H1 (cell line): Measurements from ENCODE around the gene CD69. TPM values are rescaled to one million over a fixed set of nuclear protein-coding genes. Genes with fewer than 3 reads are reported as not detected.

Experiments used
- CTCF ChIA-PET: fragments of 300-600 bp; sonication (Branson Sonifier 250); formaldehyde crosslinking; loops from one replicate; lab custom pipeline; 2021; ENCODE audit not compliant: partially characterized antibody; lab: Charles Lee
- POLR2A ChIA-PET: fragments of 300-600 bp; sonication (Branson Sonifier 250); formaldehyde crosslinking; loops from one replicate; lab custom pipeline; 2021; ENCODE audit warnings: inconsistent platforms; ENCODE audit not compliant: partially characterized antibody; lab: Charles Lee
- DNase-seq, 2 experiments: peaks; one replicate each; pipeline versions ENCODE4 v3.0.0 to v3.0.0-alpha.2; 2010 to 2022; ENCODE audit warnings: low spot score in 2 of 2, low read depth in 1 of 2, mixed read lengths in 1 of 2
- FAIRE-seq: peaks from 2 replicates; lab custom pipeline; 2011; peaks lifted over from hg19 to GRCh38; lab: Jason Lieb, UNC
- H2AFZ ChIP-seq: 2 replicates; pipeline ENCODE4 v1.8.1; 2012; ENCODE audit warnings: low read length, inconsistent platforms
- H2AK5ac ChIP-seq: 2 replicates; pipeline ENCODE4 v1.6.1; 2013; ENCODE audit warnings: low read depth, low read length
- H2BK120ac ChIP-seq: replicated peaks from 2 replicates; pipeline ENCODE3; 2013; ENCODE audit warnings: low read depth, low read length, inconsistent platforms
- H2BK12ac ChIP-seq: 2 replicates; pipeline ENCODE4 v1.6.1; 2013; ENCODE audit warnings: low read depth, low read length
- H2BK15ac ChIP-seq: 2 replicates; pipeline ENCODE4 v1.6.1; 2013; ENCODE audit warnings: low read length
- H2BK20ac ChIP-seq: 2 replicates; pipeline ENCODE4 v1.6.1; 2013; ENCODE audit warnings: low read length
- H2BK5ac ChIP-seq: 2 replicates; pipeline ENCODE4 v1.6.1; 2013; ENCODE audit warnings: low read depth, low read length
- H3K14ac ChIP-seq: 2 replicates; pipeline ENCODE4 v1.6.1; 2013; ENCODE audit warnings: inconsistent platforms; ENCODE audit not compliant: insufficient read length
- H3K18ac ChIP-seq: 2 replicates; pipeline ENCODE4 v1.6.1; 2013; ENCODE audit warnings: low read length; ENCODE audit errors: extremely low read depth
- H3K23ac ChIP-seq: 2 replicates; pipeline ENCODE4 v1.6.1; 2013; ENCODE audit warnings: inconsistent platforms; ENCODE audit not compliant: insufficient read length
- H3K23me2 ChIP-seq: 2 replicates; pipeline ENCODE4 v1.6.1; 2013; ENCODE audit warnings: low read depth, low read length
- H3K27ac ChIP-seq: 2 replicates; pipeline ENCODE4 v1.6.1; 2011; ENCODE audit warnings: low read depth, low read length, inconsistent platforms
- H3K27me3 ChIP-seq, 4 experiments: replicated peaks in 1 of 4; 1 replicate in 1 of 4; 2 replicates in 3 of 4; pipeline versions ENCODE4 v1.6.1 to v1.8.1; 2011 to 2013; ENCODE audit warnings: low read length in 3 of 4, mild to moderate bottlenecking in 3 of 4, inconsistent platforms in 2 of 4, mixed read lengths in 2 of 4, moderate library complexity in 1 of 4; ENCODE audit not compliant: control insufficient read depth in 3 of 4, insufficient read depth in 3 of 4; ENCODE audit errors: extremely low read depth in 1 of 4
- H3K36me3 ChIP-seq, 4 experiments: 2 replicates each; pipeline versions ENCODE4 v1.6.1 to v1.8.1; 2011 to 2013; ENCODE audit warnings: mild to moderate bottlenecking in 4 of 4, low read length in 3 of 4, moderate library complexity in 2 of 4, control low read depth in 1 of 4, inconsistent platforms in 1 of 4; ENCODE audit not compliant: insufficient read depth in 4 of 4, control insufficient read depth in 2 of 4
- H3K4ac ChIP-seq: replicated peaks from 2 replicates; pipeline ENCODE3; 2013; ENCODE audit warnings: low read length, low read depth, mixed read lengths, inconsistent platforms; ENCODE audit not compliant: insufficient read length
- H3K4me1 ChIP-seq, 4 experiments: replicated peaks in 1 of 4; 1 replicate in 1 of 4; 2 replicates in 3 of 4; pipeline versions ENCODE4 v1.6.1 to v1.8.1; 2011 to 2013; ENCODE audit warnings: low read length in 3 of 4, inconsistent platforms in 2 of 4, mixed read lengths in 1 of 4; ENCODE audit not compliant: insufficient read depth in 4 of 4, control insufficient read depth in 3 of 4
- H3K4me2 ChIP-seq, 2 experiments: 2 replicates each; pipeline versions ENCODE4 v1.6.1 to v1.8.1; 2011 to 2013; ENCODE audit warnings: low read depth in 2 of 2, low read length in 2 of 2, control low read depth in 1 of 2, inconsistent platforms in 1 of 2, mild to moderate bottlenecking in 1 of 2; ENCODE audit not compliant: insufficient read depth in 1 of 2
- H3K4me3 ChIP-seq, 4 experiments: fragments of 200-600, 300-600 bp in 1 of 4; sonication (generic), shearing (Covaris generic), sonication (Bioruptor Twin) in 1 of 4; 2 replicates each; pipeline versions ENCODE4 v1.5.1 to v1.8.1; 2011 to 2016; ENCODE audit warnings: low read length in 4 of 4, low read depth in 3 of 4, control low read depth in 2 of 4, inconsistent platforms in 2 of 4, mild to moderate bottlenecking in 2 of 4, mixed read lengths in 1 of 4, moderate library complexity in 1 of 4; ENCODE audit not compliant: insufficient read depth in 2 of 4; ENCODE audit errors: extremely low read depth in 1 of 4
- H3K56ac ChIP-seq: replicated peaks from 2 replicates; pipeline ENCODE3; 2013; ENCODE audit warnings: low read depth, mild to moderate bottlenecking, mixed read lengths, low read length, inconsistent platforms; ENCODE audit not compliant: insufficient read length
- H3K79me1 ChIP-seq: 2 replicates; pipeline ENCODE4 v1.6.1; 2013; ENCODE audit warnings: low read depth, low read length, control low read depth
- H3K79me2 ChIP-seq, 2 experiments: 2 replicates each; pipeline versions ENCODE4 v1.6.1 to v1.8.1; 2012 to 2013; ENCODE audit warnings: low read length in 2 of 2, mild to moderate bottlenecking in 2 of 2, inconsistent platforms in 1 of 2; ENCODE audit not compliant: insufficient read depth in 2 of 2, control insufficient read depth in 1 of 2
- H3K9ac ChIP-seq, 4 experiments: replicated peaks in 1 of 4; 1 replicate in 1 of 4; 2 replicates in 3 of 4; pipeline versions ENCODE4 v1.6.1 to v1.8.1; 2011 to 2013; ENCODE audit warnings: low read depth in 3 of 4, low read length in 3 of 4, control low read depth in 2 of 4, mild to moderate bottlenecking in 2 of 4, moderate library complexity in 2 of 4, inconsistent platforms in 1 of 4; ENCODE audit errors: extremely low read depth in 1 of 4
- H3K9me3 ChIP-seq, 2 experiments: 2 replicates each; pipeline versions ENCODE4 v1.6.1 to v1.8.1; 2012 to 2013; ENCODE audit warnings: mild to moderate bottlenecking in 2 of 2, moderate library complexity in 2 of 2, control low read depth in 1 of 2, inconsistent platforms in 1 of 2, low read depth in 1 of 2, low read length in 1 of 2, mixed read lengths in 1 of 2; ENCODE audit not compliant: insufficient read depth in 2 of 2
- H4K20me1 ChIP-seq, 2 experiments: replicated peaks in 1 of 2; 2 replicates each; pipeline versions ENCODE3 to v1.8.1; 2011 to 2013; ENCODE audit warnings: inconsistent platforms in 2 of 2, low read length in 2 of 2, mild to moderate bottlenecking in 1 of 2; ENCODE audit not compliant: insufficient read depth in 2 of 2, control insufficient read depth in 1 of 2
- H4K5ac ChIP-seq: 2 replicates; pipeline ENCODE4 v1.6.1; 2013; ENCODE audit warnings: low read length, low read depth, mixed read lengths, inconsistent platforms; ENCODE audit not compliant: insufficient read length
- H4K8ac ChIP-seq: 2 replicates; pipeline ENCODE4 v1.8.0; 2013; ENCODE audit warnings: mild to moderate bottlenecking, moderate library complexity, low read length, inconsistent platforms; ENCODE audit not compliant: insufficient read depth; ENCODE audit errors: extremely low read depth
- H4K91ac ChIP-seq: replicated peaks from 2 replicates; pipeline ENCODE3; 2013; ENCODE audit warnings: low read length, mixed read lengths, inconsistent platforms; ENCODE audit not compliant: insufficient read length
- CBX8 ChIP-seq: fragments of 300-800, 300-1000 bp; sonication (generic); IDR thresholded peaks from 2 replicates; pipeline ENCODE4 v1.7.1; 2016; ENCODE audit warnings: low read depth, low read length, borderline replicate concordance
- CHD2 ChIP-seq: IDR thresholded peaks from 2 replicates; pipeline ENCODE4 v1.6.1; 2012; ENCODE audit warnings: low read length, improper control_type of control experiment
- CREB1 ChIP-seq: IDR thresholded peaks from 2 replicates; pipeline ENCODE4 v1.6.1; 2012; ENCODE audit warnings: inconsistent platforms
- CTCF ChIP-seq, 3 experiments: IDR thresholded peaks; 1 replicate in 2 of 3; 2 replicates in 1 of 3; pipeline versions ENCODE4 v1.5.1 to v1.6.1; 2011; ENCODE audit warnings: low read length in 3 of 3, mild to moderate bottlenecking in 3 of 3, inconsistent platforms in 2 of 3, low read depth in 1 of 3, moderate library complexity in 1 of 3; ENCODE audit not compliant: insufficient read depth in 1 of 3; ENCODE audit errors: control extremely low read depth in 1 of 3
- RBBP5 ChIP-seq: IDR thresholded peaks from 2 replicates; pipeline ENCODE4 v1.7.1; 2012; ENCODE audit warnings: low read depth, mild to moderate bottlenecking, inconsistent platforms, low read length, moderate library complexity, borderline replicate concordance
- SIRT6 ChIP-seq: IDR thresholded peaks from one replicate; pipeline ENCODE4 v1.7.1; 2012; ENCODE audit warnings: low read length, inconsistent platforms
- SP2 ChIP-seq: IDR thresholded peaks from 2 replicates; pipeline ENCODE4 v1.6.1; 2012; ENCODE audit warnings: mild to moderate bottlenecking, low read length, inconsistent platforms
- TAF7 ChIP-seq: optimal IDR thresholded peaks from 2 replicates; pipeline ENCODE3; 2011; ENCODE audit warnings: low read depth, mild to moderate bottlenecking, inconsistent platforms, low read length, moderate library complexity, borderline replicate concordance
- TBP ChIP-seq: IDR thresholded peaks from 2 replicates; pipeline ENCODE4 v1.6.1; 2011; ENCODE audit warnings: low read depth, low read length, improper control_type of control experiment
- TCF12 ChIP-seq: IDR thresholded peaks from 2 replicates; pipeline ENCODE4 v1.6.1; 2011; ENCODE audit warnings: low read depth, mild to moderate bottlenecking, low read length
- TEAD4 ChIP-seq: IDR thresholded peaks from 2 replicates; pipeline ENCODE4 v1.6.1; 2012; ENCODE audit warnings: low read depth, low read length, inconsistent platforms, mixed read lengths
- YY1 ChIP-seq: IDR thresholded peaks from 2 replicates; pipeline ENCODE4 v1.6.1; 2011; ENCODE audit warnings: low read depth, mild to moderate bottlenecking, low read length
- WGBS, 2 experiments: shearing (Covaris generic) in 1 of 2; methylation state at CpG; one replicate each; pipeline versions ENCODE4 v1.1.6 to v1.1.7; 2013 to 2015; ENCODE audit warnings: low lambda C conversion rate in 2 of 2, mixed read lengths in 2 of 2, inconsistent platforms in 1 of 2, low coverage in 1 of 2, missing lambda C conversion rate in 1 of 2; ENCODE audit not compliant: insufficient replicate concordance in 2 of 2, insufficient coverage in 1 of 2, insufficient read length in 1 of 2; ENCODE audit errors: extremely low coverage in 1 of 2, missing lambda C conversion rate in 1 of 2; 5-methylcytosine and 5-hydroxymethylcytosine counted together
- polyA plus RNA-seq, 7 experiments: library from polyadenylated mRNA; depleted of rRNA in 3 of 7; stranded (reverse) in 5 of 7; unstranded in 2 of 7; fragments of >200 nt in 5 of 7; fragments of 200-250 nt in 2 of 7; gene quantifications; 1 replicate in 5 of 7; 2 replicates in 1 of 7; 4 replicates in 1 of 7; pipeline versions ENCODE4 v1.2.1 to v1.2.3, GENCODE V29; 2011 to 2013; ENCODE audit warnings: missing spikeins in 2 of 7, mixed read lengths in 2 of 7
- total RNA-seq: library from RNA; stranded (reverse); fragmentation: NEBNext Ultra II Directional; extraction: Animal tissue kit (Norgen Biotek cat#: 25700); gene quantifications from 2 replicates; pipeline ENCODE4 v1.2.1, GENCODE V29; 2021

Gene CD69
- total and polyA plus RNA-seq, 2 of the 8 experiments (the other 6 are each of a cell fraction or from before 2014, with no cell fraction given) = not detected

- H4K5ac ChIP-seq = no peak overlapping the region
- no peak overlapping the region for H3K27ac ChIP-seq
- no peak overlapping the region for H2BK5ac ChIP-seq
- H4K91ac ChIP-seq = no peak overlapping the region
- H3K4me1 ChIP-seq = no peaks in the 10 kb centered on the region
- H4K20me1 ChIP-seq = no peaks in the 10 kb centered on the region
- no peak overlapping the region for H3K4me3 ChIP-seq
- H2BK20ac ChIP-seq = no peak overlapping the region
- DNase-seq = no peak
- no peak overlapping the region for H2AK5ac ChIP-seq
- H3K9ac ChIP-seq = no peak overlapping the region
- no peaks in the 10 kb centered on the region for H3K79me2 ChIP-seq
- H2BK15ac ChIP-seq = no peak overlapping the region
- ChIA-PET POLR2A (no interaction called here), CTCF (interaction anchor here (0.7 to 1.4 kb wide), 2 partner anchors 14 to 61 kb away, joined by 3 to 4 read pairs; no protein-coding TSS in a partner anchor)
- H3K18ac ChIP-seq = no peak overlapping the region
- H3K4me2 ChIP-seq = no peak overlapping the region
- no peak overlapping the region for H4K8ac ChIP-seq
- H3K56ac ChIP-seq = no peak overlapping the region
- H3K9me3 ChIP-seq = no peaks in the 10 kb centered on the region
- no peak overlapping the region for H2BK12ac ChIP-seq
- H3K36me3 ChIP-seq = no peaks in the 10 kb centered on the region
- H2BK120ac ChIP-seq = no peak overlapping the region
- H3K4ac ChIP-seq = no peak overlapping the region
- WGBS, 2 experiments = 91% methylated on average over 3 of the region's 3 CpGs; no CpG with 5 or more reads in 1 of the 2 experiments
- no peak for FAIRE-seq
- no peaks in the 10 kb centered on the region for H3K27me3 ChIP-seq
- H3K14ac ChIP-seq = no peak overlapping the region
- H2AFZ ChIP-seq = no peak overlapping the region
- no peak overlapping the region for H3K23ac ChIP-seq
- no peaks in the 10 kb centered on the region for H3K23me2 ChIP-seq
- no peaks in the 10 kb centered on the region for H3K79me1 ChIP-seq
- TF ChIP-seq TCF12 = no peak
- TF ChIP-seq CREB1 = no peak
- TF ChIP-seq CHD2 = no peak
- TF ChIP-seq SIRT6 = no peak
- no peak for TF ChIP-seq RBBP5
- no peak for TF ChIP-seq TEAD4
- no peak for TF ChIP-seq SP2
- no peak for TF ChIP-seq CTCF (IDR thresholded peaks at IDR 0.05; ENCODE audit: control extremely low read depth in 1 of 3, insufficient read depth in 1 of 3, low read depth in 1 of 3, low read length in 3 of 3)
- TF ChIP-seq CBX8 = no peak
- no peak for TF ChIP-seq YY1
- TF ChIP-seq TAF7 = no peak
- no peak for TF ChIP-seq TBP
Observed at GRCh38 chr12:9736936-9737705, 23.6 kb downstream of the CD69 start.
